Choroid plexus epithelial cell (primary cell): ENCODE results near the gene TSPAN18.
A peak's percentile ranks its signal among the peaks of the same experiment; 100 is the strongest.

Experiments used
- DNase-seq: peaks from one replicate; pipeline ENCODE4 v3.0.0-alpha.2; 2010; ENCODE audit warnings: low read depth
- H3K4me3 ChIP-seq: 2 replicates; pipeline ENCODE4 v1.5.1; 2011; ENCODE audit warnings: low read depth, mild to moderate bottlenecking, control low read depth, low read length, moderate library complexity
- CTCF ChIP-seq: conservative IDR thresholded peaks from 2 replicates; pipeline ENCODE4 v1.5.1; 2011; ENCODE audit warnings: low read depth, mild to moderate bottlenecking, control low read depth, inconsistent platforms, low read length, moderate library complexity

Gene TSPAN18

GRCh38 chr11:44857490-44858090 is 130.8 kb downstream of the TSPAN18 start:
- no peak for TF ChIP-seq CTCF
- DNase-seq = no peak
- no peak overlapping the region for H3K4me3 ChIP-seq

DNA sequence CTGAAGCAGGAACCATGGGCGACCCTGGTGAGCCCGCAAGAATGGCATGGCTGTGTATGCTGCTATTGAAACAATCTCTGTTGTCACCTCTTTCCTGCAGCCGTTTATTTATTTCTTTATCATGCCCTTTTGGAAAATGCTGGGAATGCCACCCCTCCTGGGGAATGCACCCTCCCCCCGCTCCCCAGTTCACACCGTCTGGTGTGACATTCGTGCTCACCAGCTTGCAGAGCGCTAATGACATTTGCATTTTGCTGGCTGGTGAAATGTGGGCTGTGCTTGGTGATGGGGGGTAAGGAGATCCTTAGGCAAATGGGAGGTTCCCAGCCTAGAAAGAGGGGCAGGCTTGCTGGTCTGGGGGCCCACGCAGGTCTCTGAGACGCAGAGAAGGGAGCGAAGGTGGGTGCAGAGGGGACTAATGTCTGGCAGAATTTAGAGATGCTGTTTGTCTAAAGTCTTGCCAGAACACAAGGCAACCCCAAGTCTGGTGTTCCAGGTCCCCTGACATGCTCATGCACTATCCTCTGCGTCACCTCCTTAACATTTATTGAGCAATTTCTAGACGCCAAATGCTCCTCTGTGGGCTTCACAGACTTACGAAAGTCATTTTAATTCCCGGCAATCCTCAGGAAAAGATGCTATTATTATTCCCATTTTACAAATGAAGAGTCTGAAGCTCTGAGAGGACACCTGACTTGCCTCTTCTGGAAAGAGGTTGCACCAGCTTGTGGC is 132.2 kb downstream of the TSPAN18 start:
- TF ChIP-seq CTCF = no peak
- no peak for DNase-seq
- H3K4me3 ChIP-seq = no peak overlapping the region

GRCh38 chr11:44859528-44859925 is 132.8 kb downstream of the TSPAN18 start:
- no peak for DNase-seq
- no peak overlapping the region for H3K4me3 ChIP-seq
- TF ChIP-seq CTCF = no peak

GRCh38 chr11:44860346-44860745 is 133.6 kb downstream of the TSPAN18 start:
- no peak overlapping the region for H3K4me3 ChIP-seq
- TF ChIP-seq CTCF = no peak
- no peak for DNase-seq

- peak; percentile 99 for DNase-seq
- TF ChIP-seq CTCF = no peak
- H3K4me3 ChIP-seq = no peak overlapping the region
Observed at GRCh38 chr11:44861849-44862557, 135.2 kb downstream of the TSPAN18 start.

GRCh38 chr11:44862558-44863101 is 135.9 kb downstream of the TSPAN18 start:
- DNase-seq = no peak
- no peak overlapping the region for H3K4me3 ChIP-seq
- TF ChIP-seq CTCF = no peak
